ENCODE measurements around the gene FKBP15.

Gene FKBP15

GRCh38 chr9:113245894-113246293 is 24.8 kb upstream of the FKBP15 start:
- Histone ChIP-seq H3K9me3 (ENCODE audit: control insufficient read depth, insufficient read depth, low read depth, low read length) (no peaks in the 10 kb centered on the region), H3K4me3 (ENCODE audit: low read depth, low read length) (no peak overlapping the region), H3K4me1 (ENCODE audit: control insufficient read depth, insufficient read depth, low read length) (peaks cover 6% of the 10 kb centered on the region; the same call in 1 of the 2 replicates), H3K27ac (ENCODE audit: extremely low read depth, low read depth, low read length) (no peak overlapping the region), H3K36me3 (ENCODE audit: control insufficient read depth in 2 of 2, insufficient read depth in 1 of 2, low read length in 2 of 2) (no peaks in the 10 kb centered on the region)
- ChIA-PET POLR2A (interaction anchor here (1.3 kb wide), 1 partner anchor 24 kb away, joined by 3 read pairs; the partner anchor contains the start of genes FKBP15 and SLC31A1), CTCF (no interaction called here)
- peak; percentile 84 for TF ChIP-seq EGR2 (tag by site-specific recombination; IDR thresholded peaks at IDR 0.05; ENCODE audit: low read depth)
- no peak for TF ChIP-seq ZNF335 (tag by site-specific recombination; conservative IDR thresholded peaks at IDR 0.05)
- peak; percentile 86 for TF ChIP-seq ZFHX2 (tag by site-specific recombination; conservative IDR thresholded peaks at IDR 0.05)
- TF ChIP-seq ZNF394 (tag by site-specific recombination; IDR thresholded peaks at IDR 0.05; ENCODE audit: borderline replicate concordance): no peak

GRCh38 chr9:113244556-113244955 is 23.5 kb upstream of the FKBP15 start:
- Histone ChIP-seq H3K36me3 (ENCODE audit: control insufficient read depth in 2 of 2, insufficient read depth in 1 of 2, low read length in 2 of 2) (no peaks in the 10 kb centered on the region), H3K4me1 (ENCODE audit: control insufficient read depth, insufficient read depth, low read length) (peaks cover 6% of the 10 kb centered on the region; the same call in 1 of the 2 replicates), H3K27ac (ENCODE audit: extremely low read depth, low read depth, low read length) (no peak overlapping the region), H3K4me3 (ENCODE audit: low read depth, low read length) (no peak overlapping the region), H3K9me3 (ENCODE audit: control insufficient read depth, insufficient read depth, low read depth, low read length) (no peaks in the 10 kb centered on the region)
- TF ChIP-seq SP7 (tag by site-specific recombination; IDR thresholded peaks at IDR 0.05): peak; percentile 78
- peak; percentile 45; the same call in 1 of the 2 replicates for TF ChIP-seq OSR2 (tag by site-specific recombination; IDR thresholded peaks at IDR 0.05)
- peak; percentile 59 for TF ChIP-seq PRDM6 (tag by site-specific recombination; IDR thresholded peaks at IDR 0.05)
- no peak for TF ChIP-seq ZBTB17 (tag by site-specific recombination; IDR thresholded peaks at IDR 0.05)
- TF ChIP-seq ZNF354C (tag by site-specific recombination; IDR thresholded peaks at IDR 0.05; ENCODE audit: borderline replicate concordance, low read depth): no peak
- peak; percentile 32; the same call in 1 of the 2 replicates for TF ChIP-seq ZFHX2 (tag by site-specific recombination; conservative IDR thresholded peaks at IDR 0.05)
- peak; percentile 50; the same call in 1 of the 2 replicates for TF ChIP-seq EGR2 (tag by site-specific recombination; IDR thresholded peaks at IDR 0.05; ENCODE audit: low read depth)
- ChIA-PET POLR2A (interaction anchor here (1.3 kb wide), 1 partner anchor 23 kb away, joined by 3 read pairs; the partner anchor contains the start of genes FKBP15 and SLC31A1), CTCF (no interaction called here)

GRCh38 chr9:113241161-113241560 is 20.1 kb upstream of the FKBP15 start:
- no peak overlapping the region for H3K4me3 ChIP-seq (ENCODE audit: low read depth, low read length)
- no peak overlapping the region for H3K27ac ChIP-seq (ENCODE audit: extremely low read depth, low read depth, low read length)
- TF ChIP-seq ZNF514 (tag by site-specific recombination; IDR thresholded peaks at IDR 0.05): no peak
- TF ChIP-seq ZBTB1 (tag by site-specific recombination; IDR thresholded peaks at IDR 0.05): no peak
- TF ChIP-seq ZFP37 (tag by site-specific recombination; IDR thresholded peaks at IDR 0.05): no peak
- TF ChIP-seq ZNF571 (tag by site-specific recombination; IDR thresholded peaks at IDR 0.05): no peak
- TF ChIP-seq PRDM10 (tag by site-specific recombination; IDR thresholded peaks at IDR 0.05): no peak
- no peak for TF ChIP-seq WT1 (tag by site-specific recombination; IDR thresholded peaks at IDR 0.05)
- TF ChIP-seq ZSCAN5A (tag by site-specific recombination; IDR thresholded peaks at IDR 0.05): no peak
- H3K9me3 ChIP-seq (ENCODE audit: control insufficient read depth, insufficient read depth, low read depth, low read length): no peaks in the 10 kb centered on the region
- ChIA-PET CTCF (interaction anchor here (1.9 kb wide), 1 partner anchor 33 kb away, joined by 9 read pairs; no protein-coding TSS in a partner anchor), POLR2A (no interaction called here)
- H3K36me3 ChIP-seq (ENCODE audit: control insufficient read depth in 2 of 2, insufficient read depth in 1 of 2, low read length in 2 of 2): no peaks in the 10 kb centered on the region
- peaks cover 6% of the 10 kb centered on the region; the same call in 1 of the 2 replicates for H3K4me1 ChIP-seq (ENCODE audit: control insufficient read depth, insufficient read depth, low read length)

Measured in HEK293 (cell line).